ENCODE data around the gene FBXO11.

Gene FBXO11

DNA sequence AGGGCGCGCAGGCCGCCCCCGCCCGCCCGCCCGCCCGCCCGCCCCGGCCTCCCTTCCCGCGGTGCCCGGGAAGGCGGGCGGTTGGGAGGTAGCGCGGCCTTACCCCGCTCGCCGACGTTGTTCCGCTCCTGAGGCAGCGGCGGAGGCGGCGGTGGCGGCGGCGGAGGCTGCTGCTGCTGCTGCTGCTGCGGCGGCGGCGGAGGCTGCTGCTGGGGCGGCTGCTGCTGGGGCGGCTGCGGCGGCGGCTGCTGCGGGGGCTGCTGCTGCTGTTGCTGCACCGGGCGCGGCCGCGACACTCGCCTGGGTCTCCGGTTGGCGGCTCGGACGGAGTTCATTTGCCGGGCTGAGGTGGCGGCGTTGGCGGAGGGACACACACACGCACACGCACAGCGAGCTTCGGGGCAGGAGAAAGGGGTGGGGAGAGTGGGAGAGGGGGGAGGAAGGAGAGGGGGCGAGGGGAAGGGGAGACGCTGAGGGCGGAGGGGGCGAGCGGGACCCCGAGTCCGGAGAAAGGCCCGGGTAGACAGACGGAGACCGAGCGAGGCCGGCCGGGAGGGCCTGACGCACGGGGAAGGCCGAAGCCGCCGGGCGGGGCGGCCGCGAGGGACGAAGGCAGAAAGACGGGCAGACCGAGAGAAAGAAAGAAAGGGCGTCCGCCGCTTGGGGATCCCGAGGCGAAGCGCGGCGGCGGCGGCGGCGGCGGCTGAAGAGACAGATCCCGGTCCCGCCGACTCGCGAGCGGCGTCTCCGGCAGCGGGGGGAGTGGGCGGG is 727 bp downstream of the FBXO11 start (continued):
- TF ChIP-seq WT1 (tag by site-specific recombination; IDR thresholded peaks at IDR 0.05) (0 out of 2 replicates have a peak, but pooled peaks have one; percentile 6), ZNF626 (tag by site-specific recombination; IDR thresholded peaks at IDR 0.05) (no peak), ZNF530 (tag by site-specific recombination; IDR thresholded peaks at IDR 0.05; ENCODE audit: low read depth) (no peak), GLIS2 (tag by site-specific recombination; IDR thresholded peaks at IDR 0.05) (no peak), ZNF791 (tag by site-specific recombination; IDR thresholded peaks at IDR 0.05) (no peak), GLI2 (tag by site-specific recombination; IDR thresholded peaks at IDR 0.05; ENCODE audit: borderline replicate concordance, low read depth) (no peak), ZNF621 (tag by site-specific recombination; IDR thresholded peaks at IDR 0.05) (no peak), TRIM28 (IDR thresholded peaks at IDR 0.05; ENCODE audit: borderline replicate concordance, low read length) (no peak), GFI1B (tag by site-specific recombination; IDR thresholded peaks at IDR 0.05) (no peak), KLF8 (tag by site-specific recombination; IDR thresholded peaks at IDR 0.05) (peak; percentile 41; the same call in 1 of the 2 replicates), ZNF341 (tag by site-specific recombination; IDR thresholded peaks at IDR 0.05; ENCODE audit: low read depth) (no peak), ZNF10 (tag by site-specific recombination; IDR thresholded peaks at IDR 0.05) (no peak), ZBTB17 (tag by site-specific recombination; IDR thresholded peaks at IDR 0.05) (0 out of 2 replicates have a peak, but pooled peaks have one; percentile 9), ZNF37A (tag by site-specific recombination; IDR thresholded peaks at IDR 0.05) (no peak), SP2 (tag by site-specific recombination; IDR thresholded peaks at IDR 0.05) (peak; percentile 33; the same call in 1 of the 2 replicates), SALL2 (tag by site-specific recombination; IDR thresholded peaks at IDR 0.05; ENCODE audit: borderline replicate concordance) (no peak), GLIS1 (tag by site-specific recombination; IDR thresholded peaks at IDR 0.05) (no peak), ZIC2 (tag by site-specific recombination; IDR thresholded peaks at IDR 0.05) (no peak), ZNF596 (tag by site-specific recombination; IDR thresholded peaks at IDR 0.05) (no peak), ZNF324 (tag by site-specific recombination; IDR thresholded peaks at IDR 0.05) (no peak)
- TF ChIP-seq, protein P1, sequence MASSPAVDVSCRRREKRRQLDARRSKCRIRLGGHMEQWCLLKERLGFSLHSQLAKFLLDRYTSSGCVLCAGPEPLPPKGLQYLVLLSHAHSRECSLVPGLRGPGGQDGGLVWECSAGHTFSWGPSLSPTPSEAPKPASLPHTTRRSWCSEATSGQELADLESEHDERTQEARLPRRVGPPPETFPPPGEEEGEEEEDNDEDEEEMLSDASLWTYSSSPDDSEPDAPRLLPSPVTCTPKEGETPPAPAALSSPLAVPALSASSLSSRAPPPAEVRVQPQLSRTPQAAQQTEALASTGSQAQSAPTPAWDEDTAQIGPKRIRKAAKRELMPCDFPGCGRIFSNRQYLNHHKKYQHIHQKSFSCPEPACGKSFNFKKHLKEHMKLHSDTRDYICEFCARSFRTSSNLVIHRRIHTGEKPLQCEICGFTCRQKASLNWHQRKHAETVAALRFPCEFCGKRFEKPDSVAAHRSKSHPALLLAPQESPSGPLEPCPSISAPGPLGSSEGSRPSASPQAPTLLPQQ (tag by site-specific recombination; IDR thresholded peaks at IDR 0.05), result no peak
- TF ChIP-seq, protein P2, sequence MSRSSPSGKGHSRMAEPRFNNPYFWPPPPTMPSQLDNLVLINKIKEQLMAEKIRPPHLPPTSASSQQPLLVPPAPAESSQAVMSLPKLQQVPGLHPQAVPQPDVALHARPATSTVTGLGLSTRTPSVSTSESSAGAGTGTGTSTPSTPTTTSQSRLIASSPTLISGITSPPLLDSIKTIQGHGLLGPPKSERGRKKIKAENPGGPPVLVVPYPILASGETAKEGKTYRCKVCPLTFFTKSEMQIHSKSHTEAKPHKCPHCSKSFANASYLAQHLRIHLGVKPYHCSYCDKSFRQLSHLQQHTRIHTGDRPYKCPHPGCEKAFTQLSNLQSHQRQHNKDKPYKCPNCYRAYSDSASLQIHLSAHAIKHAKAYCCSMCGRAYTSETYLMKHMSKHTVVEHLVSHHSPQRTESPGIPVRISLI (tag by site-specific recombination; IDR thresholded peaks at IDR 0.05), result no peak
- TF ChIP-seq, protein P3, sequence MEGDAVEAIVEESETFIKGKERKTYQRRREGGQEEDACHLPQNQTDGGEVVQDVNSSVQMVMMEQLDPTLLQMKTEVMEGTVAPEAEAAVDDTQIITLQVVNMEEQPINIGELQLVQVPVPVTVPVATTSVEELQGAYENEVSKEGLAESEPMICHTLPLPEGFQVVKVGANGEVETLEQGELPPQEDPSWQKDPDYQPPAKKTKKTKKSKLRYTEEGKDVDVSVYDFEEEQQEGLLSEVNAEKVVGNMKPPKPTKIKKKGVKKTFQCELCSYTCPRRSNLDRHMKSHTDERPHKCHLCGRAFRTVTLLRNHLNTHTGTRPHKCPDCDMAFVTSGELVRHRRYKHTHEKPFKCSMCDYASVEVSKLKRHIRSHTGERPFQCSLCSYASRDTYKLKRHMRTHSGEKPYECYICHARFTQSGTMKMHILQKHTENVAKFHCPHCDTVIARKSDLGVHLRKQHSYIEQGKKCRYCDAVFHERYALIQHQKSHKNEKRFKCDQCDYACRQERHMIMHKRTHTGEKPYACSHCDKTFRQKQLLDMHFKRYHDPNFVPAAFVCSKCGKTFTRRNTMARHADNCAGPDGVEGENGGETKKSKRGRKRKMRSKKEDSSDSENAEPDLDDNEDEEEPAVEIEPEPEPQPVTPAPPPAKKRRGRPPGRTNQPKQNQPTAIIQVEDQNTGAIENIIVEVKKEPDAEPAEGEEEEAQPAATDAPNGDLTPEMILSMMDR (tag by site-specific recombination; IDR thresholded peaks at IDR 0.05), result peak; percentile 24; the same call in 1 of the 2 replicates
- TF ChIP-seq, protein P4, sequence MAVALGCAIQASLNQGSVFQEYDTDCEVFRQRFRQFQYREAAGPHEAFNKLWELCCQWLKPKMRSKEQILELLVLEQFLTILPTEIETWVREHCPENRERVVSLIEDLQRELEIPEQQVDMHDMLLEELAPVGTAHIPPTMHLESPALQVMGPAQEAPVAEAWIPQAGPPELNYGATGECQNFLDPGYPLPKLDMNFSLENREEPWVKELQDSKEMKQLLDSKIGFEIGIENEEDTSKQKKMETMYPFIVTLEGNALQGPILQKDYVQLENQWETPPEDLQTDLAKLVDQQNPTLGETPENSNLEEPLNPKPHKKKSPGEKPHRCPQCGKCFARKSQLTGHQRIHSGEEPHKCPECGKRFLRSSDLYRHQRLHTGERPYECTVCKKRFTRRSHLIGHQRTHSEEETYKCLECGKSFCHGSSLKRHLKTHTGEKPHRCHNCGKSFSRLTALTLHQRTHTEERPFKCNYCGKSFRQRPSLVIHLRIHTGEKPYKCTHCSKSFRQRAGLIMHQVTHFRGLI (tag by site-specific recombination; IDR thresholded peaks at IDR 0.05), result no peak
- TF ChIP-seq, protein P5, sequence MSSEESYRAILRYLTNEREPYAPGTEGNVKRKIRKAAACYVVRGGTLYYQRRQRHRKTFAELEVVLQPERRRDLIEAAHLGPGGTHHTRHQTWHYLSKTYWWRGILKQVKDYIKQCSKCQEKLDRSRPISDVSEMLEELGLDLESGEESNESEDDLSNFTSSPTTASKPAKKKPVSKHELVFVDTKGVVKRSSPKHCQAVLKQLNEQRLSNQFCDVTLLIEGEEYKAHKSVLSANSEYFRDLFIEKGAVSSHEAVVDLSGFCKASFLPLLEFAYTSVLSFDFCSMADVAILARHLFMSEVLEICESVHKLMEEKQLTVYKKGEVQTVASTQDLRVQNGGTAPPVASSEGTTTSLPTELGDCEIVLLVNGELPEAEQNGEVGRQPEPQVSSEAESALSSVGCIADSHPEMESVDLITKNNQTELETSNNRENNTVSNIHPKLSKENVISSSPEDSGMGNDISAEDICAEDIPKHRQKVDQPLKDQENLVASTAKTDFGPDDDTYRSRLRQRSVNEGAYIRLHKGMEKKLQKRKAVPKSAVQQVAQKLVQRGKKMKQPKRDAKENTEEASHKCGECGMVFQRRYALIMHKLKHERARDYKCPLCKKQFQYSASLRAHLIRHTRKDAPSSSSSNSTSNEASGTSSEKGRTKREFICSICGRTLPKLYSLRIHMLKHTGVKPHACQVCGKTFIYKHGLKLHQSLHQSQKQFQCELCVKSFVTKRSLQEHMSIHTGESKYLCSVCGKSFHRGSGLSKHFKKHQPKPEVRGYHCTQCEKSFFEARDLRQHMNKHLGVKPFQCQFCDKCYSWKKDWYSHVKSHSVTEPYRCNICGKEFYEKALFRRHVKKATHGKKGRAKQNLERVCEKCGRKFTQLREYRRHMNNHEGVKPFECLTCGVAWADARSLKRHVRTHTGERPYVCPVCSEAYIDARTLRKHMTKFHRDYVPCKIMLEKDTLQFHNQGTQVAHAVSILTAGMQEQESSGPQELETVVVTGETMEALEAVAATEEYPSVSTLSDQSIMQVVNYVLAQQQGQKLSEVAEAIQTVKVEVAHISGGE (tag by site-specific recombination; conservative IDR thresholded peaks at IDR 0.05; ENCODE audit: low read depth), result no peak
- TF ChIP-seq, protein P6, sequence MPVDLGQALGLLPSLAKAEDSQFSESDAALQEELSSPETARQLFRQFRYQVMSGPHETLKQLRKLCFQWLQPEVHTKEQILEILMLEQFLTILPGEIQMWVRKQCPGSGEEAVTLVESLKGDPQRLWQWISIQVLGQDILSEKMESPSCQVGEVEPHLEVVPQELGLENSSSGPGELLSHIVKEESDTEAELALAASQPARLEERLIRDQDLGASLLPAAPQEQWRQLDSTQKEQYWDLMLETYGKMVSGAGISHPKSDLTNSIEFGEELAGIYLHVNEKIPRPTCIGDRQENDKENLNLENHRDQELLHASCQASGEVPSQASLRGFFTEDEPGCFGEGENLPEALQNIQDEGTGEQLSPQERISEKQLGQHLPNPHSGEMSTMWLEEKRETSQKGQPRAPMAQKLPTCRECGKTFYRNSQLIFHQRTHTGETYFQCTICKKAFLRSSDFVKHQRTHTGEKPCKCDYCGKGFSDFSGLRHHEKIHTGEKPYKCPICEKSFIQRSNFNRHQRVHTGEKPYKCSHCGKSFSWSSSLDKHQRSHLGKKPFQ (tag by site-specific recombination; IDR thresholded peaks at IDR 0.05), result no peak
- TF ChIP-seq, protein P7, sequence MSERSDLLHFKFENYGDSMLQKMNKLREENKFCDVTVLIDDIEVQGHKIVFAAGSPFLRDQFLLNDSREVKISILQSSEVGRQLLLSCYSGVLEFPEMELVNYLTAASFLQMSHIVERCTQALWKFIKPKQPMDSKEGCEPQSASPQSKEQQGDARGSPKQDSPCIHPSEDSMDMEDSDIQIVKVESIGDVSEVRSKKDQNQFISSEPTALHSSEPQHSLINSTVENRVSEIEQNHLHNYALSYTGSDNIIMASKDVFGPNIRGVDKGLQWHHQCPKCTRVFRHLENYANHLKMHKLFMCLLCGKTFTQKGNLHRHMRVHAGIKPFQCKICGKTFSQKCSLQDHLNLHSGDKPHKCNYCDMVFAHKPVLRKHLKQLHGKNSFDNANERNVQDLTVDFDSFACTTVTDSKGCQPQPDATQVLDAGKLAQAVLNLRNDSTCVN (tag by site-specific recombination; optimal IDR thresholded peaks at IDR 0.05), result peak; percentile 54
